Smooth muscle cell (in vitro differentiated cells): ENCODE results near the gene MUCL3. TPM values are rescaled to one million over a fixed set of nuclear protein-coding genes. Genes with fewer than 3 reads are reported as not detected.

Experiments used
- DNase-seq: peaks from one replicate; lab custom pipeline; 2025; ENCODE audit not compliant: unreplicated experiment; lab: John Stamatoyannopoulos, UW
- H2AFZ ChIP-seq: fragments of 200-600 bp; sonication (generic); 2 replicates; pipeline ENCODE4 v1.6.0; 2016; ENCODE audit warnings: antibody characterized with exemption, low read depth, mild to moderate bottlenecking
- H3F3A ChIP-seq: fragments of 200-600 bp; sonication (generic); 2 replicates; pipeline ENCODE4 v1.6.0; 2017; ENCODE audit warnings: antibody characterized with exemption, low read depth
- H3K27ac ChIP-seq: fragments of 200-600 bp; sonication (generic); 2 replicates; pipeline ENCODE4 v1.5.1; 2016; ENCODE audit warnings: low read depth, mild to moderate bottlenecking
- H3K27me3 ChIP-seq: fragments of 200-600 bp; sonication (generic); 2 replicates; pipeline ENCODE4 v1.6.1; 2016; ENCODE audit warnings: low read depth, mild to moderate bottlenecking
- H3K36me3 ChIP-seq: fragments of 200-600 bp; sonication (generic); 2 replicates; pipeline ENCODE4 v1.5.1; 2016; ENCODE audit warnings: low read depth
- H3K4me1 ChIP-seq: fragments of 200-600 bp; sonication (generic); 2 replicates; pipeline ENCODE4 v1.5.1; 2016; ENCODE audit warnings: low read depth
- H3K4me2 ChIP-seq: fragments of 200-600 bp; sonication (generic); 2 replicates; pipeline ENCODE4 v1.6.0; 2016; ENCODE audit warnings: mild to moderate bottlenecking
- H3K4me3 ChIP-seq: fragments of 200-600 bp; sonication (generic); 2 replicates; pipeline ENCODE4 v1.5.1; 2016; ENCODE audit warnings: mild to moderate bottlenecking
- H3K79me2 ChIP-seq: fragments of 200-600 bp; sonication (generic); 2 replicates; pipeline ENCODE4 v1.6.0; 2016; ENCODE audit warnings: low read depth, mild to moderate bottlenecking
- H3K9ac ChIP-seq: fragments of 200-600 bp; sonication (generic); 2 replicates; pipeline ENCODE4 v1.6.0; 2016; ENCODE audit warnings: low read depth
- H3K9me3 ChIP-seq: fragments of 200-600 bp; sonication (generic); replicated peaks from 2 replicates; pipeline ENCODE4 v1.5.1; 2016; ENCODE audit warnings: low read depth
- H4K20me1 ChIP-seq: fragments of 200-600 bp; sonication (generic); 2 replicates; pipeline ENCODE4 v1.6.0; 2016; ENCODE audit warnings: low read depth
- CTCF ChIP-seq: fragments of 200-600 bp; sonication (generic); IDR thresholded peaks from 2 replicates; pipeline ENCODE4 v1.5.1; 2017; ENCODE audit warnings: borderline replicate concordance, mild to moderate bottlenecking, antibody characterized with exemption; ENCODE audit not compliant: insufficient read depth, poor library complexity, severe bottlenecking
- WGBS: methylation state at CpG from one replicate; pipeline ENCODE4 v1.1.7; 2016; ENCODE audit warnings: low lambda C conversion rate; 5-methylcytosine and 5-hydroxymethylcytosine counted together
- polyA plus RNA-seq: library from polyadenylated mRNA; unstranded; fragments of >200 nt; fragmentation: Nextera tagmentation; extraction: Ambion mirVana; gene quantifications from 2 replicates; pipeline ENCODE4 v1.2.1, GENCODE V29; 2016
- total RNA-seq: library from RNA; depleted of rRNA; stranded (reverse); fragments of >200 nt; gene quantifications from 2 replicates; pipeline ENCODE4 v1.2.3, GENCODE V29; 2014

MUCL3 gene
- total and polyA plus RNA-seq, 2 experiments from 2014 or later: 0.31 TPM; not detected in 1

GRCh38 chr6:30948811-30949210 lies 8.0 kb downstream of the MUCL3 start:
- H3K4me2 ChIP-seq: no peak overlapping the region
- no peaks in the 10 kb centered on the region for H3K36me3 ChIP-seq
- H2AFZ ChIP-seq: no peak overlapping the region
- H3K4me3 ChIP-seq: no peak overlapping the region
- no peaks in the 10 kb centered on the region for H4K20me1 ChIP-seq
- no peak for TF ChIP-seq CTCF
- H3K27me3 ChIP-seq: peaks cover 72% of the 10 kb centered on the region
- H3K4me1 ChIP-seq: no peaks in the 10 kb centered on the region
- no peak overlapping the region for H3K9ac ChIP-seq
- H3K9me3 ChIP-seq: no peaks in the 10 kb centered on the region
- no peak overlapping the region for H3K27ac ChIP-seq
- H3F3A ChIP-seq: no peaks in the 10 kb centered on the region
- no peaks in the 10 kb centered on the region for H3K79me2 ChIP-seq
- DNase-seq: no peak
- 95% methylated on average over 6 of the region's 6 CpGs for WGBS

- H2AFZ ChIP-seq: no peak overlapping the region
- TF ChIP-seq CTCF: no peak
- H3K27me3 ChIP-seq: peaks cover 89% of the 10 kb centered on the region
- H3F3A ChIP-seq: no peaks in the 10 kb centered on the region
- H3K4me2 ChIP-seq: no peak overlapping the region
- no peaks in the 10 kb centered on the region for H4K20me1 ChIP-seq
- no peaks in the 10 kb centered on the region for H3K79me2 ChIP-seq
- no peak for DNase-seq
- no peak overlapping the region for H3K27ac ChIP-seq
- no peak overlapping the region for H3K9ac ChIP-seq
- H3K9me3 ChIP-seq: no peaks in the 10 kb centered on the region
- H3K4me1 ChIP-seq: peaks cover 11% of the 10 kb centered on the region
- WGBS: 89% methylated on average over 5 of the region's 5 CpGs
- no peak overlapping the region for H3K4me3 ChIP-seq
- H3K36me3 ChIP-seq: no peaks in the 10 kb centered on the region
Measured at GRCh38 chr6:30951907-30952469, 11.2 kb downstream of the MUCL3 start.

- peaks cover 78% of the 10 kb centered on the region for H3K27me3 ChIP-seq
- no peak for TF ChIP-seq CTCF
- DNase-seq: no peak
- 58% methylated on average over 9 of the region's 9 CpGs for WGBS
- H3K9ac ChIP-seq: peak overlapping the region; percentile 26
- H3K4me1 ChIP-seq: peaks cover 11% of the 10 kb centered on the region
- H3K9me3 ChIP-seq: no peaks in the 10 kb centered on the region
- no peak overlapping the region for H3K27ac ChIP-seq
- H3K36me3 ChIP-seq: no peaks in the 10 kb centered on the region
- H3F3A ChIP-seq: no peaks in the 10 kb centered on the region
- peak overlapping the region; percentile 94 for H3K4me2 ChIP-seq
- no peaks in the 10 kb centered on the region for H4K20me1 ChIP-seq
- H3K4me3 ChIP-seq: peak overlapping the region; percentile 53
- peak overlapping the region; percentile 57 for H2AFZ ChIP-seq
- H3K79me2 ChIP-seq: no peaks in the 10 kb centered on the region
Measured at GRCh38 chr6:30954631-30955366, 14.0 kb downstream of the MUCL3 start.
